CD4-positive, alpha-beta T cell (primary cell): ENCODE data around the gene PLEKHG2. TPM values are rescaled to one million over a fixed set of nuclear protein-coding genes. Genes with fewer than 3 reads are reported as not detected.

Source experiments
- ATAC-seq: fragments of 200-7000 bp; cut with Tn5 transposase; one replicate; pipeline ENCODE4 v1.10.0; 2022; ENCODE audit warnings: mild to moderate bottlenecking; ENCODE audit not compliant: poor library complexity
- CTCF ChIA-PET: fragments of 350-600 bp; sonication (Branson Sonifier 250); formaldehyde crosslinking; loops from one replicate; lab custom pipeline; 2021; ENCODE audit warnings: antibody characterized with exemption, inconsistent platforms; lab: Charles Lee
- POLR2A ChIA-PET: fragments of 350-600 bp; sonication (Branson Sonifier 250); formaldehyde crosslinking; loops from one replicate; lab custom pipeline; 2021; ENCODE audit warnings: antibody characterized with exemption, inconsistent platforms; lab: Charles Lee
- DNase-seq, 14 experiments: peaks; one replicate each; pipeline ENCODE4 v3.0.0-alpha.2; 2013 to 2020; ENCODE audit warnings: mixed read lengths in 2 of 14
- H3K27ac ChIP-seq, 2 donors: one replicate each; pipeline versions ENCODE4 v1.5.1 to v1.7.0; 2013; ENCODE audit warnings: low read length in 2 of 2, low read depth in 1 of 2, mild to moderate bottlenecking in 1 of 2
- H3K27me3 ChIP-seq, 2 experiments: 1 replicate in 1 of 2; 2 replicates in 1 of 2; pipeline versions ENCODE4 v1.6.1 to v1.7.0; 2013; ENCODE audit warnings: low read length in 2 of 2, control low read depth in 1 of 2, mild to moderate bottlenecking in 1 of 2, moderate library complexity in 1 of 2; ENCODE audit not compliant: insufficient read depth in 2 of 2, control insufficient read depth in 1 of 2
- H3K36me3 ChIP-seq: one replicate; pipeline ENCODE4 v1.6.1; 2013; ENCODE audit warnings: low read length, control low read depth; ENCODE audit not compliant: insufficient read depth
- H3K4me1 ChIP-seq: one replicate; pipeline ENCODE4 v1.6.1; 2013; ENCODE audit warnings: low read length, control low read depth; ENCODE audit not compliant: insufficient read depth
- H3K4me3 ChIP-seq: one replicate; pipeline ENCODE4 v1.5.1; 2013; ENCODE audit warnings: mild to moderate bottlenecking, low read length, moderate library complexity
- H3K9me3 ChIP-seq, 2 experiments: 1 replicate in 1 of 2; 2 replicates in 1 of 2; pipeline versions ENCODE4 v1.6.1 to v1.7.0; 2013; ENCODE audit warnings: low read length in 2 of 2, mild to moderate bottlenecking in 2 of 2, control low read depth in 1 of 2, moderate library complexity in 1 of 2; ENCODE audit not compliant: control insufficient read depth in 1 of 2, insufficient read depth in 1 of 2
- H3K27ac Mint-ChIP-seq: one replicate; pipeline ENCODE4 v1.8.0; 2020; ENCODE audit warnings: mixed read lengths
- H3K27me3 Mint-ChIP-seq: one replicate; pipeline ENCODE4 v1.8.0; 2021; ENCODE audit warnings: mixed read lengths
- H3K36me3 Mint-ChIP-seq: one replicate; pipeline ENCODE4 v1.8.0; 2021; ENCODE audit warnings: low read depth, mixed read lengths
- H3K4me1 Mint-ChIP-seq: one replicate; pipeline ENCODE4 v1.8.0; 2021; ENCODE audit warnings: low read depth, mixed read lengths
- H3K4me3 Mint-ChIP-seq: one replicate; pipeline ENCODE4 v1.8.0; 2020; ENCODE audit warnings: mild to moderate bottlenecking, mixed read lengths
- H3K9me3 Mint-ChIP-seq: one replicate; pipeline ENCODE4 v1.8.0; 2020; ENCODE audit warnings: mixed read lengths
- CTCF ChIP-seq: fragments of 200-600 bp; IDR thresholded peaks from one replicate; pipeline ENCODE4 v1.8.0; 2022; ENCODE audit warnings: antibody characterized with exemption, mild to moderate bottlenecking
- intact Hi-C, 2 experiments: fragments of 100-400 bp; cut with DNase I in 1 of 2; cut with micrococcal nuclease in 1 of 2; formaldehyde crosslinking; loops; one replicate each; pipeline versions ENCODE4 v1.15.1 to v1.9.0; 2023 to 2025; cut with DNase I, micrococcal nuclease
- total RNA-seq, 174 experiments: library from RNA in 2 of 174; stranded (reverse) in 2 of 174; gene quantifications; one replicate each; pipeline ENCODE4 v1.2.3 and lab custom pipeline; 2021 to 2026

The PLEKHG2 gene
- total RNA-seq, 2 experiments from 2014 or later: 80.6 to 81.4 TPM

DNA sequence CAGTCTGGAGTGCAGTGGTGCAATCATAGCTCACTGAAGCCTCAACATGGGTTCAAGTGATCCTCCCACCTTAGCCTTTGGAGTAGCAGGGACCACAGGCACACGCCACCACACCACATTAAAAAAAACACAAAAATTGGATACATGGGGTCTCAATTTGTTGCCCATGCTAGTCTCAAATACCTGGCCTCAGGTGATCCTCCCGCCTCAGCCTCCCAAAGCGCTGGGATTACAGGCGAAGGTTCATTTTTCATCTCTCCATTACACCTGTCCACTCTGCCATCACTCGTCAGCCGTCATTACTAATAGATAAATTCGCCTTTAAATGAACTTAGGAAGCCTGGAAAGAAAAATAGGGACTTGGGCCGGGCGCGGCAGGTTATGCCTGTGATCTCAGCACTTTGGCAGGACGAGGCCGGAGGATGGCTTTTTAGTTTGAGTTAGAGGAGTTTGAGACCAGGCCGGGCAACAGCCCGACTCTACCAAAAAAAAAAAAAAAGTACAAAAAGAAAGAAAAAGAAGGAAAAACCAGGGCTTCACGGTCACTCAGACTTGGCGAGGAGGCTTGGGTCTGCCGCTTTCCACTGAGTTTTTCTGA is 32.2 kb downstream of the PLEKHG2 start:
- DNase-seq (peak in 1 of 14 experiments; percentile 41), ATAC-seq (no peak)
- peaks cover 28% of the 10 kb centered on the region for H3K36me3 Mint-ChIP-seq
- no peak for TF ChIP-seq CTCF
- peaks cover 49% of the 10 kb centered on the region for H3K4me1 ChIP-seq
- H3K27me3 Mint-ChIP-seq: no peaks in the 10 kb centered on the region
- no peaks in the 10 kb centered on the region for H3K27me3 ChIP-seq
- peaks cover 16% of the 10 kb centered on the region for H3K36me3 ChIP-seq
- peak overlapping the region; percentile 99 for H3K4me3 ChIP-seq
- POLR2A ChIA-PET: interaction anchor here (0.6 to 3.9 kb wide), 22 partner anchors 11 to 835 kb away, joined by 3 to 163 read pairs (median 6); partner anchors contain the start of genes DYRK1B, EID2B, FBL and GMFG
- H3K9me3 Mint-ChIP-seq: no peaks in the 10 kb centered on the region
- peaks cover 55% of the 10 kb centered on the region for H3K4me1 Mint-ChIP-seq
- peak overlapping the region; percentile 98 for H3K4me3 Mint-ChIP-seq
- CTCF ChIA-PET: interaction anchor here (1.0 to 2.5 kb wide), 4 partner anchors 29 to 54 kb away, joined by 3 to 12 read pairs (median 6); partner anchors contain the start of genes MED29, PAF1 and PLEKHG2
- intact Hi-C loops: loop anchor here (1.0 to 10.0 kb wide), 8 partner anchors 8 to 750 kb away; partner anchors contain the start of genes MED29 (in 2 of the 2), PAF1 (in 2 of the 2), TIMM50 (in 2 of the 2) and MAP3K10 (in 1 of the 2)
- no peaks in the 10 kb centered on the region for H3K9me3 ChIP-seq
- H3K27ac Mint-ChIP-seq: peak overlapping the region; percentile 91
- H3K27ac ChIP-seq: peak overlapping the region; percentile 89 to 94

DNA sequence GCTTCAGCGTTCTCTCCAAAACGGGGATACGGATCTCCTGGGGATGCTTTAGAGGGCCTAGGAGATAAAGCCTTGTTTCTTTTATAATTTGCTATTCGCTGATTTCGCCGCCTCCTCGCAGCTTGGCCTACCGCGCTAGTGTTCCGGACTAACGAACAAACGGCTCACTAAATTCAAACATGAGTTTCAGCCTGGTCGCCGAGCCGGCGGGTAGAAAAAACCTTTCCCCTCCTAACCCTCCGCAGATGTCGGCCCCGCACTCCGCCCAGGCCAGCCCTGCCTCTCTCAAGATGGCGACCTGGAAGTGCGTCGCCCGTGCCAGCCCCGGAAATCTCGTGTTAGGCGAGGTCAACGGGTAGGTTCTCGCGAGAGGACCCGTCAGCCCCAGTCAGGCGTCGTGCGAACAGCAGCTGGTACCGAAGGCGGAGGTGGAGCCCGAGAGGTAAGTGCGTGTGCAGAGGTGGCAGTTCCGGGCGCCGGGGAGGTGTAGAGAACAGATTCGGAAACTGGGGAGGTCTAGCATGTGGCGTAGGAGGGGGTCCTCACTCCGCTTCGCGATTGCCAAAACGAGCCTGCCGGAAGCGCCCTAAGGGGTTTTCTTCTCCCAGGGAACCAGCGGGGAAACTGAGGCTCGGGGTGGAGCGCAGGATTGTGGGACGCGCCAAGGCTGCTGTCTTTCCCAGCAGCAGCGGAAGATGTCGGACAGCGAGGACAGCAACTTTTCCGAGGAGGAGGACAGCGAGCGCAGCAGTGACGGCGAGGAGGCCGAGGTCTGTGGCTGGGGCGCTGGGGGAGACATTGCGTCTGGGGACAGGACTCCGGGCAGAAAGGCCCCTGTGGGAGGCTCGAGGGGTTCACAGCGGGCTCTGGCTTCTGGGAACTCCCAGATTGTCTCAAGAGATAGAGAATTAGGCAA is 33.0 kb downstream of the PLEKHG2 start, which contains the start of gene SUPT5H:
TSS of gene SUPT5H (plus strand) at position 387 of the 916 bp plus-strand sequence. CDS start at position 696, 309 bp downstream.
- peak within 1 kb of the TSS; percentile 91 for H3K27ac Mint-ChIP-seq
- Histone ChIP-seq H3K4me1 (peaks cover 54% of the 10 kb centered on the region), H3K27me3 (no peaks in the 10 kb centered on the region), H3K4me3 (peak within 1 kb of the TSS; percentile 99), H3K27ac (peak within 1 kb of the TSS; percentile 89 to 94), H3K36me3 (peaks cover 16% of the 10 kb centered on the region), H3K9me3 (no peaks in the 10 kb centered on the region)
- ChIA-PET CTCF (interaction anchor here (0.6 to 2.5 kb wide), 5 partner anchors 10 to 55 kb away, joined by 3 to 12 read pairs (median 5); partner anchors contain the start of genes MED29, PAF1, PLEKHG2 and RPS16), POLR2A (interaction anchor here (0.5 to 3.9 kb wide), 25 partner anchors 12 to 834 kb away, joined by 3 to 163 read pairs (median 6); partner anchors contain the start of genes DYRK1B, EID2B, FBL and GMFG)
- H3K4me1 Mint-ChIP-seq: peaks cover 56% of the 10 kb centered on the region
- TF ChIP-seq CTCF: no peak
- H3K9me3 Mint-ChIP-seq: no peaks in the 10 kb centered on the region
- ATAC-seq (peak; percentile 93), DNase-seq (peak; percentile 94 to 100 (median 97))
- H3K36me3 Mint-ChIP-seq: peaks cover 31% of the 10 kb centered on the region
- no peaks in the 10 kb centered on the region for H3K27me3 Mint-ChIP-seq
- intact Hi-C loops: loop anchor here (1.0 to 10.0 kb wide), 7 partner anchors 9 to 749 kb away; partner anchors contain the start of genes MED29 (in 2 of the 2), PAF1 (in 2 of the 2), TIMM50 (in 2 of the 2) and MAP3K10 (in 1 of the 2)
- H3K4me3 Mint-ChIP-seq: peak within 1 kb of the TSS; percentile 98
